Effector memory CD4-positive, alpha-beta T cell (primary cell): ENCODE results near the gene RBM18.

Experiments
- DNase-seq, 3 donors: peaks; one replicate each; pipeline ENCODE4 v3.0.0-alpha.2; 2020
- H3K27ac ChIP-seq: 2 replicates; pipeline ENCODE4 v1.7.0; 2013; ENCODE audit warnings: mild to moderate bottlenecking, low read length, moderate library complexity; ENCODE audit not compliant: insufficient read depth, poor library complexity, severe bottlenecking
- H3K27me3 ChIP-seq: replicated peaks from 2 replicates; pipeline ENCODE4 v1.7.0; 2013; ENCODE audit warnings: mild to moderate bottlenecking, low read length; ENCODE audit not compliant: insufficient read depth, control insufficient read depth, poor library complexity, severe bottlenecking
- H3K36me3 ChIP-seq: 2 replicates; pipeline ENCODE4 v1.7.0; 2013; ENCODE audit warnings: mild to moderate bottlenecking, low read length, moderate library complexity; ENCODE audit not compliant: control insufficient read depth, insufficient read depth
- H3K4me1 ChIP-seq: 2 replicates; pipeline ENCODE4 v1.7.0; 2013; ENCODE audit warnings: low read length, mild to moderate bottlenecking; ENCODE audit not compliant: control insufficient read depth, insufficient read depth, poor library complexity, severe bottlenecking
- H3K4me3 ChIP-seq: 2 replicates; pipeline ENCODE4 v1.7.0; 2013; ENCODE audit warnings: low read length, low read depth, mild to moderate bottlenecking; ENCODE audit not compliant: insufficient read depth, poor library complexity, severe bottlenecking
- H3K9me3 ChIP-seq: 2 replicates; pipeline ENCODE4 v1.7.0; 2013; ENCODE audit warnings: mild to moderate bottlenecking, low read length, moderate library complexity; ENCODE audit not compliant: control insufficient read depth

The RBM18 gene

GRCh38 chr9:122239722-122240121 lies 24.9 kb downstream of the RBM18 start:
- Histone ChIP-seq H3K9me3 (no peaks in the 10 kb centered on the region), H3K27me3 (no peaks in the 10 kb centered on the region), H3K36me3 (peaks cover 41% of the 10 kb centered on the region), H3K27ac (no peak overlapping the region), H3K4me1 (no peaks in the 10 kb centered on the region), H3K4me3 (no peak overlapping the region)
- DNase-seq, result no peak

- no peak overlapping the region for H3K4me3 ChIP-seq
- H3K27ac ChIP-seq, result no peak overlapping the region
- no peaks in the 10 kb centered on the region for H3K4me1 ChIP-seq
- no peaks in the 10 kb centered on the region for H3K27me3 ChIP-seq
- H3K9me3 ChIP-seq, result no peaks in the 10 kb centered on the region
- peaks cover 13% of the 10 kb centered on the region for H3K36me3 ChIP-seq
- no peak for DNase-seq
Measured at GRCh38 chr9:122236681-122237080, 28.0 kb downstream of the RBM18 start.

GRCh38 chr9:122234022-122234748 lies 30.5 kb downstream of the RBM18 start:
- H3K9me3 ChIP-seq, result no peaks in the 10 kb centered on the region
- no peaks in the 10 kb centered on the region for H3K36me3 ChIP-seq
- no peak overlapping the region for H3K4me3 ChIP-seq
- peaks cover 10% of the 10 kb centered on the region for H3K27me3 ChIP-seq
- no peak for DNase-seq
- no peak overlapping the region for H3K27ac ChIP-seq
- H3K4me1 ChIP-seq, result no peaks in the 10 kb centered on the region

GRCh38 chr9:122232796-122233306 lies 31.8 kb downstream of the RBM18 start:
- no peaks in the 10 kb centered on the region for H3K4me1 ChIP-seq
- H3K27ac ChIP-seq, result no peak overlapping the region
- H3K27me3 ChIP-seq, result peaks cover 15% of the 10 kb centered on the region
- H3K4me3 ChIP-seq, result no peak overlapping the region
- DNase-seq, result no peak
- H3K9me3 ChIP-seq, result no peaks in the 10 kb centered on the region
- H3K36me3 ChIP-seq, result no peaks in the 10 kb centered on the region

DNA sequence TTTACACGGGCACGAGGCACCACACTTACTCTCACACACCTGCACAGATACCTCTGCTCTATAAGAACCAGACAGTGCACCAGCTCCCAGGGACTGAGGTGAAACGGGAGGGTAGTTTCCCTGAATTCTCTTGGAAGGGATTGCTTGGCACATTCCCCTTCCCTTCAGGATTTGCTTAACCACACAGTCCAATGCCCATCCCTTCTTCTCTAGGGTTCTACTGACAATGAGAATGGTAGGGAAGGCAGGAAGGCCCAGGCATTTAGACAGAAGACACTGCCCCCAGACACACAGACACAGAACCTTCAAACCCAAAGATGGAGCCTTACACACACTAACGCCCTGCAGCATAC lies 35.2 kb downstream of the RBM18 start:
- DNase-seq, result no peak
- peaks cover 25% of the 10 kb centered on the region for H3K27me3 ChIP-seq
- no peaks in the 10 kb centered on the region for H3K36me3 ChIP-seq
- no peak overlapping the region for H3K4me3 ChIP-seq
- no peaks in the 10 kb centered on the region for H3K4me1 ChIP-seq
- H3K9me3 ChIP-seq, result no peaks in the 10 kb centered on the region
- H3K27ac ChIP-seq, result no peak overlapping the region

GRCh38 chr9:122228568-122229484 lies 35.8 kb downstream of the RBM18 start, which contains the start of gene LHX6:
LHX6 (minus strand) TSS chr9:122228957; CDS start chr9:122228740, 217 bp downstream.
- Histone ChIP-seq H3K4me3 (no peak within 1 kb of the TSS), H3K9me3 (no peaks in the 10 kb centered on the region), H3K4me1 (no peaks in the 10 kb centered on the region), H3K36me3 (no peaks in the 10 kb centered on the region), H3K27me3 (peaks cover 25% of the 10 kb centered on the region), H3K27ac (no peak within 1 kb of the TSS)
- DNase-seq, result no peak

DNA sequence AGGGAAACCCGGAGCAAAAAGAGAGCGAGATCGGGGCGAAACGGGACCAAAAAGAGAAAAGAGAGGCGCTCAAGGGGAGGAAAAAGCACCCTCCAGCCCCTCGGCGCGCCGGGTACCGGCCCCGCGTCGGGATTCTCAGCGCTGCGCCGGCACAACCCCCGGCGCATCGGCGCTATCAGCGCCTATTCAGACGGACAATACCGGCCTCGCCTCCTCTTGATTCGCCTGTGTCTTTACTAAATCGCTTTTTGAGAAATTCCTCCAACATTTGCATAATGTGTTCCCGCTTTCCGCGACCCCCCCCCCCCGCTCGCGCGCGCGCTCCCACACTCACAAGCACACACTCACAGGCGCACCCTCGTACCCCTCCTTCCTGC lies 36.5 kb downstream of the RBM18 start:
- Histone ChIP-seq H3K36me3 (no peaks in the 10 kb centered on the region), H3K4me1 (no peaks in the 10 kb centered on the region), H3K4me3 (no peak overlapping the region), H3K9me3 (no peaks in the 10 kb centered on the region), H3K27ac (no peak overlapping the region), H3K27me3 (peaks cover 25% of the 10 kb centered on the region)
- no peak for DNase-seq

DNA sequence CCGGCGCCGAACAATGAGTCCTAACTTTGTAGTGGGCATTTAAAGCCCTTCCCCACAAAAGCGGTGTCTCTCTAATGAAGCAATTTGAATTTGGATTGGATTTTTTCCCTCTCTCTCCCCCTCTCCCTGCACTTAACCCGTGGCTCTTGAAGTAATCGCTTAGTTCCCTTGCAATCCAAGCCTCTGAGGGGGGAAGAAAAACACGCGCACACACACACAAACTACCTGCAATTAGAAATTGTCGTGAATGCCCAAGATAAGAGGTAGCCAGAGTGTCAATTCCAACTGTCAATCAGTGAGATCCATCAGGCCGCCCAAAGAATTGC lies 37.1 kb downstream of the RBM18 start:
- H3K9me3 ChIP-seq, result no peaks in the 10 kb centered on the region
- peaks cover 25% of the 10 kb centered on the region for H3K27me3 ChIP-seq
- H3K4me1 ChIP-seq, result no peaks in the 10 kb centered on the region
- no peak overlapping the region for H3K27ac ChIP-seq
- H3K36me3 ChIP-seq, result no peaks in the 10 kb centered on the region
- H3K4me3 ChIP-seq, result no peak overlapping the region
- no peak for DNase-seq

GRCh38 chr9:122226758-122227574 lies 37.7 kb downstream of the RBM18 start:
- no peaks in the 10 kb centered on the region for H3K36me3 ChIP-seq
- H3K27me3 ChIP-seq, result peaks cover 25% of the 10 kb centered on the region
- no peaks in the 10 kb centered on the region for H3K9me3 ChIP-seq
- H3K27ac ChIP-seq, result no peak overlapping the region
- no peaks in the 10 kb centered on the region for H3K4me1 ChIP-seq
- DNase-seq, result no peak
- no peak overlapping the region for H3K4me3 ChIP-seq
